WTC11 (cell line): ENCODE measurements around the gene GIGYF2. TPM values are rescaled to one million over a fixed set of nuclear protein-coding genes. Genes with fewer than 3 reads are reported as not detected.

Experiments used
- ATAC-seq: fragments of 200-7000 bp; cut with Tn5 transposase; 2 replicates; pipeline ENCODE4 v1.10.0; 2021; ENCODE audit warnings: mild to moderate bottlenecking, moderate library complexity
- CTCF ChIA-PET: fragments of 300-600 bp; sonication (Branson Sonifier 250); formaldehyde crosslinking; loops from one replicate; lab custom pipeline; 2021; ENCODE audit warnings: antibody characterized with exemption; lab: Charles Lee
- POLR2A ChIA-PET: fragments of 350-600 bp; sonication (Branson Sonifier 250); formaldehyde crosslinking; loops from one replicate; lab custom pipeline; 2021; ENCODE audit warnings: antibody characterized with exemption; lab: Charles Lee
- DNase-seq: peaks from one replicate; pipeline ENCODE4 v3.0.0; 2021; ENCODE audit warnings: low spot score
- H3K27ac Mint-ChIP-seq: 2 replicates; pipeline ENCODE4 v1.8.0; 2021; ENCODE audit warnings: mixed read lengths
- H3K27me3 Mint-ChIP-seq: 2 replicates; pipeline ENCODE4 v1.8.0; 2021; ENCODE audit warnings: low read depth, mild to moderate bottlenecking, moderate library complexity, mixed read lengths
- H3K36me3 Mint-ChIP-seq: 2 replicates; pipeline ENCODE4 v1.8.0; 2021; ENCODE audit warnings: mixed read lengths
- H3K4me1 Mint-ChIP-seq: 2 replicates; pipeline ENCODE4 v1.8.0; 2022; ENCODE audit warnings: mixed read lengths
- H3K4me3 Mint-ChIP-seq: 2 replicates; pipeline ENCODE4 v1.8.0; 2021; ENCODE audit warnings: mild to moderate bottlenecking, moderate library complexity, mixed read lengths
- H3K9me3 Mint-ChIP-seq: 2 replicates; pipeline ENCODE4 v1.8.0; 2021; ENCODE audit warnings: mixed read lengths
- ELF4 ChIP-seq: sonication (generic); formaldehyde crosslinking; IDR thresholded peaks from 2 replicates; pipeline ENCODE4 v1.8.1; 2022; ENCODE audit warnings: low read depth, mild to moderate bottlenecking, moderate library complexity, missing genetic modification reagents
- ERG ChIP-seq: fragments of 250-450 bp; sonication (Bioruptor Pico); IDR thresholded peaks from 2 replicates; pipeline ENCODE4 v1.8.0; 2021; ENCODE audit warnings: mild to moderate bottlenecking
- HMGXB4 ChIP-seq: sonication (generic); formaldehyde crosslinking; IDR thresholded peaks from 2 replicates; pipeline ENCODE4 v1.8.1; 2023; ENCODE audit warnings: mild to moderate bottlenecking, moderate library complexity, missing genetic modification reagents
- JAZF1 ChIP-seq: fragments of 250-450 bp; sonication (Bioruptor Pico); IDR thresholded peaks from 2 replicates; pipeline ENCODE4 v1.9.0; 2021; ENCODE audit warnings: moderate library complexity, mild to moderate bottlenecking, inconsistent platforms
- NFE2L1 ChIP-seq: sonication (generic); formaldehyde crosslinking; IDR thresholded peaks from 2 replicates; pipeline ENCODE4 v1.8.1; 2023; ENCODE audit warnings: missing genetic modification reagents
- NR1H2 ChIP-seq: sonication (generic); formaldehyde crosslinking; IDR thresholded peaks from 2 replicates; pipeline ENCODE4 v1.9.0; 2021; ENCODE audit warnings: mild to moderate bottlenecking, moderate library complexity, missing genetic modification reagents
- PRRX2 ChIP-seq: fragments of 250-450 bp; sonication (Bioruptor Pico); IDR thresholded peaks from 2 replicates; pipeline ENCODE4 v1.8.0; 2021; ENCODE audit warnings: mild to moderate bottlenecking
- SMAD4 ChIP-seq: sonication (generic); formaldehyde crosslinking; IDR thresholded peaks from 2 replicates; pipeline ENCODE4 v1.8.0; 2022; ENCODE audit warnings: mild to moderate bottlenecking, missing genetic modification reagents
- SP1 ChIP-seq: sonication (generic); formaldehyde crosslinking; conservative IDR thresholded peaks from 2 replicates; pipeline ENCODE4 v1.8.1; 2022; ENCODE audit warnings: missing genetic modification reagents
- USF2 ChIP-seq: sonication (generic); formaldehyde crosslinking; IDR thresholded peaks from 2 replicates; pipeline ENCODE4 v1.8.1; 2023; ENCODE audit warnings: mild to moderate bottlenecking, missing genetic modification reagents, moderate library complexity
- ZBTB21 ChIP-seq: sonication (generic); formaldehyde crosslinking; IDR thresholded peaks from 2 replicates; pipeline ENCODE4 v1.8.1; 2023; ENCODE audit warnings: mild to moderate bottlenecking, missing genetic modification reagents, borderline replicate concordance
- ZNF121 ChIP-seq: sonication (generic); formaldehyde crosslinking; IDR thresholded peaks from 2 replicates; pipeline ENCODE4 v1.8.0; 2023; ENCODE audit warnings: missing genetic modification reagents
- ZNF423 ChIP-seq: fragments of 250-450 bp; sonication (Bioruptor Pico); IDR thresholded peaks from 2 replicates; pipeline ENCODE4 v2.1.2; 2022; ENCODE audit warnings: mild to moderate bottlenecking, moderate library complexity
- ZNF671 ChIP-seq: fragments of 250-450 bp; sonication (Bioruptor Pico); IDR thresholded peaks from 2 replicates; pipeline ENCODE4 v1.8.0; 2021; ENCODE audit warnings: mild to moderate bottlenecking
- total RNA-seq: library from RNA; stranded (reverse); gene quantifications from 3 replicates; pipeline ENCODE4 v1.2.3, GENCODE V29; 2021
- TF ChIP-seq, protein P1 (sequence below): sonication (generic); formaldehyde crosslinking; IDR thresholded peaks from 2 replicates; pipeline ENCODE4 v1.8.1; 2022; ENCODE audit warnings: low read depth, mild to moderate bottlenecking, moderate library complexity, missing genetic modification reagents, borderline replicate concordance
- TF ChIP-seq, protein P2 (sequence below): sonication (generic); formaldehyde crosslinking; IDR thresholded peaks from 2 replicates; pipeline ENCODE4 v1.8.1; 2022; ENCODE audit warnings: low read depth, missing genetic modification reagents, borderline replicate concordance

GIGYF2 gene
- total RNA-seq, 1 experiment from 2014 or later: 53.1 TPM

GRCh38 chr2:232891621-232892071 is 194.5 kb downstream of the GIGYF2 start:
- ChIA-PET CTCF (interaction anchor here (0.6 to 2.2 kb wide), 11 partner anchors 9 to 552 kb away, joined by 3 to 12 read pairs (median 4); no protein-coding TSS in a partner anchor), POLR2A (no interaction called here)
- no peak for DNase-seq
- no peak for TF ChIP-seq HMGXB4 (CRISPR knock-in tag)
- TF ChIP-seq SP1 (CRISPR knock-in tag): no peak
- no peak for TF ChIP-seq NR1H2 (CRISPR knock-in tag)
- no peak for TF ChIP-seq SMAD4 (CRISPR knock-in tag)
- no peak for TF ChIP-seq ZBTB21
- TF ChIP-seq ERG: no peak
- no peak for TF ChIP-seq ZNF423 (CRISPR knock-in tag)
- no peak for TF ChIP-seq ZNF671
- no peak for TF ChIP-seq ELF4 (CRISPR knock-in tag)
- TF ChIP-seq PRRX2 (CRISPR knock-in tag): no peak
- H3K9me3 Mint-ChIP-seq: no peaks in the 10 kb centered on the region
- no peak overlapping the region for H3K4me3 Mint-ChIP-seq
- no peak overlapping the region for H3K27ac Mint-ChIP-seq
- H3K4me1 Mint-ChIP-seq: peaks cover 27% of the 10 kb centered on the region
- no peak for ATAC-seq
- no peaks in the 10 kb centered on the region for H3K36me3 Mint-ChIP-seq
- peaks cover 3% of the 10 kb centered on the region; the same call in 1 of the 2 replicates for H3K27me3 Mint-ChIP-seq

GRCh38 chr2:232892221-232892620 is 195.1 kb downstream of the GIGYF2 start:
- DNase-seq (no peak), ATAC-seq (no peak)
- Mint-ChIP-seq H3K9me3 (no peaks in the 10 kb centered on the region), H3K4me3 (no peak overlapping the region), H3K36me3 (no peaks in the 10 kb centered on the region), H3K4me1 (peaks cover 26% of the 10 kb centered on the region), H3K27me3 (peaks cover 3% of the 10 kb centered on the region; the same call in 1 of the 2 replicates), H3K27ac (no peak overlapping the region)
- no peak for TF ChIP-seq ZNF121
- TF ChIP-seq, protein P1, sequence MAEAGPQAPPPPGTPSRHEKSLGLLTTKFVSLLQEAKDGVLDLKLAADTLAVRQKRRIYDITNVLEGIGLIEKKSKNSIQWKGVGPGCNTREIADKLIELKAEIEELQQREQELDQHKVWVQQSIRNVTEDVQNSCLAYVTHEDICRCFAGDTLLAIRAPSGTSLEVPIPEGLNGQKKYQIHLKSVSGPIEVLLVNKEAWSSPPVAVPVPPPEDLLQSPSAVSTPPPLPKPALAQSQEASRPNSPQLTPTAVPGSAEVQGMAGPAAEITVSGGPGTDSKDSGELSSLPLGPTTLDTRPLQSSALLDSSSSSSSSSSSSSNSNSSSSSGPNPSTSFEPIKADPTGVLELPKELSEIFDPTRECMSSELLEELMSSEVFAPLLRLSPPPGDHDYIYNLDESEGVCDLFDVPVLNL (CRISPR knock-in tag): no peak
- TF ChIP-seq, protein P2, sequence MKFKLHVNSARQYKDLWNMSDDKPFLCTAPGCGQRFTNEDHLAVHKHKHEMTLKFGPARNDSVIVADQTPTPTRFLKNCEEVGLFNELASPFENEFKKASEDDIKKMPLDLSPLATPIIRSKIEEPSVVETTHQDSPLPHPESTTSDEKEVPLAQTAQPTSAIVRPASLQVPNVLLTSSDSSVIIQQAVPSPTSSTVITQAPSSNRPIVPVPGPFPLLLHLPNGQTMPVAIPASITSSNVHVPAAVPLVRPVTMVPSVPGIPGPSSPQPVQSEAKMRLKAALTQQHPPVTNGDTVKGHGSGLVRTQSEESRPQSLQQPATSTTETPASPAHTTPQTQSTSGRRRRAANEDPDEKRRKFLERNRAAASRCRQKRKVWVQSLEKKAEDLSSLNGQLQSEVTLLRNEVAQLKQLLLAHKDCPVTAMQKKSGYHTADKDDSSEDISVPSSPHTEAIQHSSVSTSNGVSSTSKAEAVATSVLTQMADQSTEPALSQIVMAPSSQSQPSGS (CRISPR knock-in tag): no peak
- no peak for TF ChIP-seq JAZF1 (CRISPR knock-in tag)
- no peak for TF ChIP-seq USF2 (CRISPR knock-in tag)
- ChIA-PET CTCF (no interaction called here), POLR2A (no interaction called here)

DNA sequence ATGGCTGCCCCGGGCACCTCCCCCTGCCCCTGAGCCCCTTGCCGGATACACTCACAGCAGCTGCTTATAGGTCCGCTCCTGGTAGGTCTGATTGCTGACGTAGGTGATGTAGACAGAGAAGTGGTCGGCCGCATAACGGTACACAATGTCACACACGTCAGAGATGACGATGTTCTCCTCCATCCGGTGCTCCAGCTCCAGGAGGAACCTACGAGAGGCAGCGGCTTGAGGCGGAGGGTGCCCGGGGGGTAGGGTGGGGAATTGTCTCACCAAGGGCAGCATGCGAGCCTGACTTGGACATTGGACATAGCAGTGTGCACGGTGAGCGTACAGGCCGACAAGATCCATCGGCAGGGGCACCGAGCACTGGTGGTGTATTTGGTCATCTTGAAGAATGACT is 195.7 kb downstream of the GIGYF2 start:
- CTCF ChIA-PET: no interaction called here
- no peak for ATAC-seq
- TF ChIP-seq NFE2L1 (CRISPR knock-in tag): no peak
- TF ChIP-seq, all 79 proteins: peak for 0
- Mint-ChIP-seq H3K27ac (no peak overlapping the region), H3K36me3 (no peaks in the 10 kb centered on the region), H3K4me1 (peaks cover 22% of the 10 kb centered on the region), H3K4me3 (no peak overlapping the region), H3K9me3 (no peaks in the 10 kb centered on the region), H3K27me3 (peaks cover 3% of the 10 kb centered on the region; the same call in 1 of the 2 replicates)
- no peak for DNase-seq
- POLR2A ChIA-PET: no interaction called here
